ENCODE results near the gene JPH3. TPM values are rescaled to one million over a fixed set of nuclear protein-coding genes. Genes with fewer than 3 reads are reported as not detected.

The JPH3 gene
- polyA plus RNA-seq, 1 experiment = 0.02 TPM

- H3K9me3 ChIP-seq (ENCODE audit: control insufficient read depth, insufficient read depth, low read length) = no peaks in the 10 kb centered on the region; the same call in 1 of the 2 replicates
- CTCF ChIA-PET = no interaction called here
- POLR2A ChIA-PET = no interaction called here
- H3K4me3 ChIP-seq (ENCODE audit: low read depth, low read length) = no peak overlapping the region
- H3K27ac ChIP-seq (ENCODE audit: low read depth, low read length) = no peak overlapping the region
- DNase-seq (ENCODE audit: low read depth, low spot score) = no peak
- H3K27me3 ChIP-seq (ENCODE audit: control insufficient read depth, insufficient read depth, low read length) = peaks cover 49% of the 10 kb centered on the region
- TF ChIP-seq CTCF (IDR thresholded peaks at IDR 0.05; ENCODE audit: low read depth, low read length) = no peak
Observed at GRCh38 chr16:87621550-87621829, 19.2 kb downstream of the JPH3 start.

- Histone ChIP-seq H3K27ac (ENCODE audit: low read depth, low read length) (no peak overlapping the region), H3K9me3 (ENCODE audit: control insufficient read depth, insufficient read depth, low read length) (no peaks in the 10 kb centered on the region; the same call in 1 of the 2 replicates), H3K4me3 (ENCODE audit: low read depth, low read length) (no peak overlapping the region), H3K27me3 (ENCODE audit: control insufficient read depth, insufficient read depth, low read length) (peaks cover 52% of the 10 kb centered on the region)
- ChIA-PET POLR2A (no interaction called here), CTCF (no interaction called here)
- TF ChIP-seq CTCF (IDR thresholded peaks at IDR 0.05; ENCODE audit: low read depth, low read length) = no peak
- DNase-seq (ENCODE audit: low read depth, low spot score) = no peak
Observed at GRCh38 chr16:87621976-87622713, 19.8 kb downstream of the JPH3 start.

GRCh38 chr16:87622756-87623319 is 20.5 kb downstream of the JPH3 start:
- Histone ChIP-seq H3K27me3 (ENCODE audit: control insufficient read depth, insufficient read depth, low read length) (peaks cover 47% of the 10 kb centered on the region), H3K4me3 (ENCODE audit: low read depth, low read length) (no peak overlapping the region), H3K9me3 (ENCODE audit: control insufficient read depth, insufficient read depth, low read length) (no peaks in the 10 kb centered on the region; the same call in 1 of the 2 replicates), H3K27ac (ENCODE audit: low read depth, low read length) (no peak overlapping the region)
- CTCF ChIA-PET = no interaction called here
- POLR2A ChIA-PET = no interaction called here
- no peak for DNase-seq (ENCODE audit: low read depth, low spot score)
- no peak for TF ChIP-seq CTCF (IDR thresholded peaks at IDR 0.05; ENCODE audit: low read depth, low read length)

GRCh38 chr16:87625241-87625797 is 23.0 kb downstream of the JPH3 start:
- DNase-seq (ENCODE audit: low read depth, low spot score) = no peak
- ChIA-PET POLR2A (interaction anchor here (0.6 kb wide), 1 partner anchor 141 kb away, joined by 3 read pairs; the partner anchor contains the start of gene KLHDC4), CTCF (interaction anchor here (0.7 to 3.0 kb wide), 3 partner anchors 11 to 209 kb away, joined by 4 to 14 read pairs (median 4); no protein-coding TSS in a partner anchor)
- H3K27me3 ChIP-seq (ENCODE audit: control insufficient read depth, insufficient read depth, low read length) = peaks cover 38% of the 10 kb centered on the region
- no peak for TF ChIP-seq CTCF (IDR thresholded peaks at IDR 0.05; ENCODE audit: low read depth, low read length)
- H3K4me3 ChIP-seq (ENCODE audit: low read depth, low read length) = no peak overlapping the region
- peaks cover 2% of the 10 kb centered on the region for H3K9me3 ChIP-seq (ENCODE audit: control insufficient read depth, insufficient read depth, low read length)
- no peak overlapping the region for H3K27ac ChIP-seq (ENCODE audit: low read depth, low read length)

- ChIA-PET CTCF (interaction anchor here (3.0 kb wide), 1 partner anchor 10 kb away, joined by 14 read pairs; no protein-coding TSS in a partner anchor), POLR2A (no interaction called here)
- Histone ChIP-seq H3K9me3 (ENCODE audit: control insufficient read depth, insufficient read depth, low read length) (peaks cover 3% of the 10 kb centered on the region; the same call in 1 of the 2 replicates), H3K4me3 (ENCODE audit: low read depth, low read length) (no peak overlapping the region), H3K27ac (ENCODE audit: low read depth, low read length) (no peak overlapping the region), H3K27me3 (ENCODE audit: control insufficient read depth, insufficient read depth, low read length) (peaks cover 36% of the 10 kb centered on the region)
- TF ChIP-seq CTCF (IDR thresholded peaks at IDR 0.05; ENCODE audit: low read depth, low read length) = no peak
- no peak for DNase-seq (ENCODE audit: low read depth, low spot score)
Observed at GRCh38 chr16:87626401-87626800, 24.1 kb downstream of the JPH3 start.
